ENCODE data around the gene FBXO33.
A peak's percentile ranks its signal among the peaks of the same experiment; 100 is the strongest.

Gene FBXO33

DNA sequence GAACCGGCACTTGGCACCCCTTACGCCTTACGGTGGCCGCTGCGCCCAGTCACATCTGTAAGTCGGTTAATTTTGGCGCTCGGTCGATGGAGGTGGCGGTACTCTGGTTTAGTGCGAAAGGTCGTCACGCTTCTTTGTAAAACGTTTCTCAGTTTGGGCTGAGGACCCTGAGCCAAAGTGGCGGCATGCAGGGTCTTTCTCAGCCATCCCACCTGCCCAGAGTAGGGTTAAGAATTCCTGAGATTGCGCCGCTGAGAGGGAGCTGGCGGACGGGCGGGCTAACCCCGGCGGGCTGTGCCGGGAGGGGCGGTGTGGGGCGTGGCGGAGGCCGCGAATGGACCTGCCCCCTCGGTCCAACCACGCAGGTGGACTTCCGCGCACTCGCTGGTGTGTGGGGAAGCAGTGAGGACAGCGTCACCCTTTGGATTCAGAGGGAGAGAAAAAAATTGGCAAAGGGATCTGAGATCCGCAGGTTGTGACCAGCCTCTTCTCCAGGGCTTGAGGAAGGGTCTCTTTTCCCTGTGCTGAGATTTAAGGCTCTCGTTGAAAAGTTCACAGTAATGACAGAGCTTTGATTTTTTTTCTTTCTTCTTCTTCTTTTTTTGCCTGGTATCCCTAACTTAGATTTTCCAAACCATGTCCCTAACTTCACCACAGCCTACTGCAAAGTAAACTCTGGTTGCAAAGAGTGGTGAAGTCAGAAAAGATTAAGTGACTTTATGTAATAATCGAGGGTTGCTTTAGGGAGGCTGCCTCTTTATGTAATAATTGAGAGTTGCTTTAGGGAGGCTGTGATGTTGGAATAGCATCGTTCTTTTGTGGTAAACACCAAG, 602 bp upstream of the FBXO33 start:
- TF ChIP-seq, protein P1, sequence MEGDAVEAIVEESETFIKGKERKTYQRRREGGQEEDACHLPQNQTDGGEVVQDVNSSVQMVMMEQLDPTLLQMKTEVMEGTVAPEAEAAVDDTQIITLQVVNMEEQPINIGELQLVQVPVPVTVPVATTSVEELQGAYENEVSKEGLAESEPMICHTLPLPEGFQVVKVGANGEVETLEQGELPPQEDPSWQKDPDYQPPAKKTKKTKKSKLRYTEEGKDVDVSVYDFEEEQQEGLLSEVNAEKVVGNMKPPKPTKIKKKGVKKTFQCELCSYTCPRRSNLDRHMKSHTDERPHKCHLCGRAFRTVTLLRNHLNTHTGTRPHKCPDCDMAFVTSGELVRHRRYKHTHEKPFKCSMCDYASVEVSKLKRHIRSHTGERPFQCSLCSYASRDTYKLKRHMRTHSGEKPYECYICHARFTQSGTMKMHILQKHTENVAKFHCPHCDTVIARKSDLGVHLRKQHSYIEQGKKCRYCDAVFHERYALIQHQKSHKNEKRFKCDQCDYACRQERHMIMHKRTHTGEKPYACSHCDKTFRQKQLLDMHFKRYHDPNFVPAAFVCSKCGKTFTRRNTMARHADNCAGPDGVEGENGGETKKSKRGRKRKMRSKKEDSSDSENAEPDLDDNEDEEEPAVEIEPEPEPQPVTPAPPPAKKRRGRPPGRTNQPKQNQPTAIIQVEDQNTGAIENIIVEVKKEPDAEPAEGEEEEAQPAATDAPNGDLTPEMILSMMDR (IDR thresholded peaks at IDR 0.05; ENCODE audit: insufficient read depth, low read length, missing control alignments): no peak
- no peak for DNase-seq (ENCODE audit: low read depth, low spot score)
- H3K4me3 ChIP-seq (ENCODE audit: low read depth, low read length): peak overlapping the region; percentile 83
- ChIA-PET POLR2A (interaction anchor here (0.6 to 2.3 kb wide), 5 partner anchors 16 to 329 kb away, joined by 3 to 19 read pairs (median 3); partner anchors contain the start of genes SEC23A and TRAPPC6B), CTCF (interaction anchor here (1.0 kb wide), 1 partner anchor 201 kb away, joined by 4 read pairs; no protein-coding TSS in a partner anchor)

DNA sequence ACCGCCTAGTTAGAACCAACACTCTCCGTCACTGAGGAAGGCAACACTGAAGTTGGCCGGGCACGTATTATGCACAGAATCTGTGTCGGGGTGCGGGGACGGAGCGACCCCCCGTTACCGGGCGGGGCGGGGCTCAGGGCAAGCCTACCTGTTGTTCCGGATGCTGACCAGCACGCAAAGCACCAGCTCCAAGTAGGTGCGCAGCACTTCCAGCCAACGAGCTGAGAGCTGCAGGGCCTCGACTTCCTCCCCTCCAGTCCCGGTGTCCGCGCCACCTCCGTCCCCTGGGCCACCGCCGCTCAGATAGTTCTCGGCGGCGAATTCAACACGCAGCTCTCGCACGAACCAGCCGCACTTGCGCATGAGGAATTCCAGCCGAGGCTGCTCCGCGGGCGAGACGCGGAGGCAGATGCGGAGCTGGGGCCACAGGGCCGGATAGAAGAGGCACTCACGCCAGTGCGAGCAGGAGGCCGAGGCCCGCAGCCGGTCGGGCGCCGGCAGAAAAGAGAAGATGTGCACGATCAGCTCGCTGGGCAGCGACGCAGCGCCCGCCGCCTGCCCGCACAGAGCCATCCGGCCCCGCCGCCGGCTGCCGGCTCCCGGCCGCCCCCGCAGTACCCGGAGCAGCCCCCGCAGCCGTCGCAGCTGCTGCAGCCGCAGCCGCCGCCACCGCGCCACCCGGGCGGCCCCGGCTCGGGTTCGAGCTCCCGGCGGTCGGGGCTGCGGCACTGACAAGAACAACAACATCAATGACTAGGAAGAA, 636 bp downstream of the FBXO33 start:
- DNase-seq (ENCODE audit: low read depth, low spot score): no peak
- TF ChIP-seq, protein P1 (IDR thresholded peaks at IDR 0.05; ENCODE audit: insufficient read depth, low read length, missing control alignments): no peak
- ChIA-PET POLR2A (interaction anchor here (1.0 to 2.3 kb wide), 3 partner anchors 87 to 328 kb away, joined by 3 to 19 read pairs (median 8); partner anchors contain the start of genes SEC23A and TRAPPC6B), CTCF (interaction anchor here (1.7 to 2.4 kb wide), 2 partner anchors 13 to 324 kb away, joined by 4 to 7 read pairs; no protein-coding TSS in a partner anchor)
- peak overlapping the region; percentile 89 for H3K4me3 ChIP-seq (ENCODE audit: low read depth, low read length)

- peak overlapping the region; percentile 89 for H3K4me3 ChIP-seq (ENCODE audit: low read depth, low read length)
- POLR2A ChIA-PET: interaction anchor here (1.0 to 2.3 kb wide), 3 partner anchors 87 to 327 kb away, joined by 3 to 19 read pairs (median 8); partner anchors contain the start of genes SEC23A and TRAPPC6B
- TF ChIP-seq, protein P1 (IDR thresholded peaks at IDR 0.05; ENCODE audit: insufficient read depth, low read length, missing control alignments): no peak
- DNase-seq (ENCODE audit: low read depth, low spot score): no peak
- CTCF ChIA-PET: interaction anchor here (1.1 to 2.4 kb wide), 4 partner anchors 9 to 324 kb away, joined by 4 to 7 read pairs (median 4); no protein-coding TSS in a partner anchor
Measured at GRCh38 chr14:39430762-39431415, 1.3 kb downstream of the FBXO33 start.

DNA sequence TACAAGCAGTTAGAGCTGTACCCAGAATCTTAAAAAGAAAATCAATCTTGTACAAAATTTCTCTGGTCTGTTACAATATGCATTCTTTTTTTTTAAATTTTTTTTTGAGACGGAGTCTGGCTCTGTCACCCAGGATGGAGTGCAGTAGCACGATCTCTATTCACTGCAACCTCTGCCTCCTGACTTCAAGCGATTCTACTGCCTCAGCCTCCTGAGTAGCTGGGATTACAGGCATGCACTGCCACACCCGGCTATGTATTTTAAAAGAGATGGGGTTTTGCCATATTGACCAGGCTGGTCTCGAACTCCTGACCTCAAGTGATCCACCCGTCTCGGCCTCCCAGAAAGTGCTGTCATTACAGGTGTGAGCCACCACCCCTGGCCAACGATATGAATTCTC, 4.1 kb downstream of the FBXO33 start:
- no peak overlapping the region for H3K4me3 ChIP-seq (ENCODE audit: low read depth, low read length)
- CTCF ChIA-PET: interaction anchor here (0.9 to 6.6 kb wide), 3 partner anchors 138 to 324 kb away, joined by 3 to 76 read pairs (median 3); partner anchors contain the start of gene SEC23A
- no peak for DNase-seq (ENCODE audit: low read depth, low spot score)
- POLR2A ChIA-PET: no interaction called here
- TF ChIP-seq, protein P1 (IDR thresholded peaks at IDR 0.05; ENCODE audit: insufficient read depth, low read length, missing control alignments): no peak

- H3K4me3 ChIP-seq (ENCODE audit: low read depth, low read length): no peak overlapping the region
- DNase-seq (ENCODE audit: low read depth, low spot score): no peak
- TF ChIP-seq, protein P1 (IDR thresholded peaks at IDR 0.05; ENCODE audit: insufficient read depth, low read length, missing control alignments): no peak
- ChIA-PET POLR2A (interaction anchor here (0.7 to 1.5 kb wide), 3 partner anchors 159 to 323 kb away, joined by 3 to 8 read pairs (median 5); partner anchors contain the start of genes SEC23A and TRAPPC6B), CTCF (interaction anchor here (0.7 to 6.6 kb wide), 17 partner anchors 10 to 349 kb away, joined by 3 to 76 read pairs (median 3); partner anchors contain the start of genes GEMIN2 and SEC23A)
Measured at GRCh38 chr14:39426605-39427004, 5.6 kb downstream of the FBXO33 start.

Data from AG04449 (cell line).